RKO (cell line): Measurements from ENCODE around the gene SLC25A30.
"Not testable (repeated sequence)": the region's sequence is repeated elsewhere in the genome, so short reads cannot be mapped to it uniquely, and the experiment has no call there.

Experiments used
- DNase-seq: peaks from one replicate; pipeline ENCODE4 v3.0.0-alpha.2; 2016; ENCODE audit warnings: low spot score

SLC25A30 gene

DNA sequence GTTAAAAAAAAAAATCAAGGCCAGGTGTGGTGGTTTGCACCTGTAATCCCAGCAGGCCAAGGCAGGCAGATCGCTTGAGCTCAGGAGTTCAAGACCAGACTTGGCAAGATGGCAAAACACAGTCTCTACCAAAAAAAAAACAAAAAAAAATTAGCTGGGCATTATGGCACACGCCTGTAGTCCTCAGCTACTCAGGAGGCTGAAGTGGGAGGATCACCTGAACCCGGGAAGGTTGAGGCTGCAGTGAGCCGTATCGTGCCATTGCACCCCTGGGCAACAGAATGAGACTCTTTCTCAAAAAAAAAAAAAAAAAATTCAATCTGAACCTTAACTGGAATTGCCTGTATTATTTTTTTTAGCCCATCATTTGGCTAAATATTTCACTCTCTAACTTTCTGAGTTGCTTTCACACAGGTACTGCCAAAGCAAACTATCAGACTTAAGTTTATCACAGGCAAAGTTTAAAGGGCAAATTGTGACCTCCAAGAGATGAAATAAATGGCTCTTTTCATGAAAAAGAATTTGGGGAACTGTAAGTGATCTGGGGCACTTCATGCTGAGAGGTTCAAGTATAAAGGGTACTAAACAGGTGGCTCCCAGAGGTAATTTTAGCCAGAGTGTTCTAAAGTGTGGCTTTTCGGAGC is 14.7 kb upstream of the SLC25A30 start:
- no peak for DNase-seq

DNA sequence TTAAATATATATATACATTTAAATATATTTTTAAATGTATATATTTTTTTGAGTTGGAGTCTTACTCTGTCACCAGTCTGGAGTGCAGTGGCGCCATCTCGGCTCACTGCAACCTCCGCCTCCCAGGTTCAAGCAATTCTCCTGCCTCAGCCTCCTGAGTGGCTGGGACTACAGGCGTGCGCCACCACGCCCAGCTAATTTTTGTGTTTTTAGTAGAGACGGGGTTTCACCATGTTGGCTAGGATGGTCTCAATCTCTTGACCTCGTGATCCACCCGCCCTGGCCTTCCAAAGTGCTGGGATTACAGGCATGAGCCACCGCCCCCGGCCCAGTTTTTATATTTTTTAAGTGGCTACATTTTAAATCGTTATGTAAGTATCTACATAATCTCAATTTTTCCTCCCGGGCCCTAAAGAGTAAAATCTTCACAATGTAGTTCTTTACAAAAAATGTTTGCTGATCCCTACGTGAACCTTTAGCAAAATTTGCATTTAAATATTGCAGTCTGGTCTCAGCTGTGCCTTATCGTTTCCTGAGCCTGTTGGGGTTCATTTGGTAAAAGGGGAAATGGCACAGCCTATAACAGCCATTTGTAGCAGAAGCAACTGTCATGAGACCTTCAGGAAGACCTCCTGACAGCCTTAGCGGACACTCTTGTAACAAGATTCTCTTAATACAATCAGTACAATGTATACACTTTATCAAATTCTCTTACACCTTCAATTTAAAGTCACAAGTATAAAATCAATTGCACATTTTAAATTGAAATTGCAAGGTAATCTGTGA is 8.1 kb upstream of the SLC25A30 start:
- not testable (repeated sequence) for DNase-seq

- DNase-seq, result no peak
Measured at GRCh38 chr13:45422731-45423292, 4.6 kb upstream of the SLC25A30 start.

GRCh38 chr13:45419945-45420344 is 1.8 kb upstream of the SLC25A30 start:
- DNase-seq, result no peak

DNA sequence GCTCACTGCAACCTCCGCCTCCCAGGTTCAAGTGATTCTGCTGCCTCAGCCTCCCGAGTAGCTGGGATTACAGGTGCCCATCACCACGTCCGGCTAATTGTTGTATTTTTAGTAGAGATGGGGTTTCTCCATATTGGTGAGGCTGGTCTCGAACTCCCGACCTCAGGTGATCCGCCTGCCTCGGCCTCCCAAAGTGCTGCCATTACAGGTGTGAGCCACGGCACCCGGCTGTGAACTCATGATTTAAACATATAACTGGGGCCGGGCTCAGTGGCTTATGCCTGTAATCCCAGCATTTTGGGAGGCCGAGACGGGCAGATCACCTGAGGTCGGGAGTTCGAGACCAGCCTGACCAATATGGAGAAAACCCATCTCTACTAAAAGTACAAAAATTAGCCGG is 1.2 kb upstream of the SLC25A30 start:
- not testable (repeated sequence) for DNase-seq

DNA sequence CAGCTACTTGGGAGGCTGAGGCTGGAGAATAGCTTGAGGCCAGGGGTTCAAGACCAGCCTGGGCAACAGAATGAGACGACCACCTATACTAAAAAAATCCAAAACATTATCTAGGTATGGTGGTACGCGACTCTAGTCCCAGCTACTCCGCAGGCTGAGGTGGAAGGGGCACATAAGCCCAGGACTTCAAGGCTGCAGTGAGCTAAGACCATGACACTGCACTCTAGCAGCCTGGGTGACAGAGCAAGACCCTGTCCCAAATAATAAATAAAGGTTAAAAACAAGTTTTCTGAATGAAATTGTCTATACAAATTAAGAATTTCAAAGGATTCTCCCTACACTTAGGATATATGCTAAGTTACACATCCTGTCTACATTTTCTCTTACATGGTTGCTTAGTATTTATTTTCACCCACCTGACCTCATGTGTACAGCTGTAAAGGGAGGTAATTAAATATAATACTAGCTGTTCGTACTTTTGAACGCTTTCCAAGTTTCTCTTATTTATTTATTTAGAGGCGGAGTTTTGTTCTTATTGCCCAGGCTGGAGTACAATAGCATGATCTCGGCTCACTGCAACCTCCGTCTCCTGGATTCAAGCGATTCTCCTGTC is 1.6 kb downstream of the SLC25A30 start:
- no peak for DNase-seq

DNA sequence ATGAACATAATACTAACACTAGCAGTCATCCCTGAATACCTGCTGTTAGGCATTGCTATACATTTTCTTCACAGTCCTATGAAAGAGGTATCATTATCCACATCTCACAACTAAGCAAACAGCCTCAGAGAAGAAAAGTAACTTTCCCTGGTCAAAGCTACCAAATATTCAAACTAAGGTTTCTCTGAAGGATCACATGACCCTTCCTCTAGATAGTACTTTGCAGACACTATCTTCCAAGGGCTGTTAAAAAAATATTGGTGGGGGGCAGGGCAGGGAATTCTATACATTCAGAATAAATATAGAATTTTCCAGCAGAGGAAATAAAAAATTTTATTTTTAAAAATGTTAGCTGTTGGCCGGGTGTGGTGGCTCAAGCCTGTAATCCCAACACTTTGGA is 3.1 kb downstream of the SLC25A30 start:
- no peak for DNase-seq

DNA sequence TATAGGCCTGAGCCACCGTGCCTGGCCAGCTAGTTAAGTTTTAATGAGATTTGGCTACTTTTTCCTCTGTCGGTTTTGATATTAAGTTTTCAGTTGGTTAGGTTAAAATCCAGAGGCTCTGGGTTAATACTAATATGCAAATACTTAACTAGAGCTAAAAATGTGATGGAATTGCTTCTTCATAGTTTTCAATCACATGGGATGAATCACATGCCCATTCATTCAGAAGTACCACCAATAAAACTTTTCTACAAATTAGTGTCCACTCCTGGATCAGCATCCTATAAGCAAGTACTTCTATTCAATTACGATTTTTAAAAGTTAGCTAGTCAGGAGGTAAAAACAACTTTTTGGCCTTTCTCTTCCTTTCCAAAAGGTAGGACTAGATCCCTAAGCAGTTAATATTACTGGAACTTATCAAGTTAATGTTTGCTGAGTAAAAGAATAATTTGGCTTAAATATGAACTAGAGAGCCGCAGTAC is 4.3 kb downstream of the SLC25A30 start:
- DNase-seq, result no peak

DNA sequence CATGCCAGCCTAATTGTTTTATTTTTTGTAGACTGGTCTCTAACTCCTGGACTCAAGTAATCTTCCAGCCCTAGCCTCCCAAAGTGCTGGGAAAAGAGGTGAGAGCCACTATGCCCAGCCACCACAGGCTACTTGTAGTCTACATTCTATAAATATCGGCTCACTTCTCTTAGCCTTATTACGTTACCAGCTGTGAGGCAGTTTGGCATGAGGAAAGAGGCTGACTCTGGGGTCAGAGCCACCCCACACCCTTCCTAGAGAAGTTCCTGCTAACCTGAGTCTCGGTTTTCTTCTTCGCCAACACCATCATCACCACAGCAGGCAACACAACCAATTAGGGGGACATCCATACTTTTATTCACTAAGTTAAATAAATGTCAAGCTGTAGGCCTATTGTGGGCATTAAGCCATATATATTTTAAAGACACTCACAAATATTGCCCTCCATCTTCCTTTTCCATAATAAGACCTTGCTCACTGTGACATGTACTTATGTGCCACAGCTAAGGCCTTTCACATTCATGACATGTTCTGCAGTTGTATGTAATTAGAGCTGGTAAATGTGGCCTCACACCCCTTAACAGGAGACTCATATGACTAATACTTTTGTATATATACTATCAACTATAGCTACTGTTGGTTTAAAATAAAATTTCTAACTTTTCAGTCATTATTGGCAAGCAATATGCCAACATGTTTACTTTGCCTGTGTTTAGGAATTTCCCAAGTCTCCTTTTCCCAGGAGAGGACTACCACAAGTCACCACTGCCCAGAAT is 5.7 kb downstream of the SLC25A30 start:
- DNase-seq, result no peak

DNA sequence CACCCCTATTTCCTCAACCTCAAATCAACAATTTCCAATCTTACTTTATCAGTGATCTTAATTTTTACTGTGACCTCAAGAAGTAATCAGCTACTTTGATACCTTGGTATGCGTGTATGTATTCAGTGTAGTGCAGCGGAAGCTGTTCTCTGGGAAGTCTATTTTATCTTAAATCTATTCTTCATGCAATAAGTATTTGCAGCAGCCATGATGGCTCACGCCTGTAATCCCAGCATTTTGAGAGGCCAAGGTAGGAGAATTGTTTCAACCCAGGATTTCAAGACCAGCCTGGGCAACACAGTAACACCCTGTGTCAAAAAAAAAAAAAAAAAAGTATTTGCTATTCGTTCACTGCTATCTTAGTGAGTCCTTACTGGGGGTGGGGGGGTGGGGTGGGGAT is 6.5 kb downstream of the SLC25A30 start:
- no peak for DNase-seq

DNA sequence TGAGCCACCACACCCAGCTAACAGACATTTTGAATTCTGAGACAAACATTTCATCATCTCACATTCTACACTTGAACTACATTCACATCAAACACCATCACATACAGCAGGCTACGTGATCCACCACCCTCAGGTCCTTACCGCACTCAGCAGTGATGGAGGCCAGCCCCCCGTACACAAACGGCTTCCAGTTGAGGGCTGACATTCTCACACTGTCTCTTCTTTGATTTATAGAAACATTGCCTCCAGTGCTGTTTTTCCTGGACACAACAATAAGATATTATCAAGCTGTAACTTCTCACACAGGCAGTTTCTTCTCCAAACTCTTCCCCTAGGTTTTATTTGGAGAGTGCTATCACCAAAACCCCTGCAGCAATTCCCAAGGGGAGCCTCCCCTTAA is 7.0 kb downstream of the SLC25A30 start:
- DNase-seq, result no peak

GRCh38 chr13:45410466-45410865 is 7.7 kb downstream of the SLC25A30 start:
- no peak for DNase-seq

DNA sequence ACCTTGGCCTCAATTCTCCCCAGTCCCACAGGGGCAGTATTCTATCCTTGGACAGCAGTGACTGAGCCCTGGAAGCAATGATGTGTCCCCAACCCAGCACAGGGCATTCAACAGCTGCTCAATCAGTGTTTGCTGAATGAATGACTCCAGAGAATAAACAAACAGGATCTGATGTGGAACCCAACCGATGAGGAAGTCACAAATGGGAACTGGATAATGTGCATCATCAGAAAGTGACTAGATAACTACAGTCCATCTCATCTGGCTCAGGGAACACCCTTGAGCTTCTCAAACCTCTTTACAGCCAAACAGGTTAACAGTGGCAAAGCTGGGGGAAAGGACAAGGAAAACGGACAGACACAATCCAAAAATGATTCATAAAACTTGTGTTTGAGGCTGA is 8.2 kb downstream of the SLC25A30 start:
- no peak for DNase-seq

DNA sequence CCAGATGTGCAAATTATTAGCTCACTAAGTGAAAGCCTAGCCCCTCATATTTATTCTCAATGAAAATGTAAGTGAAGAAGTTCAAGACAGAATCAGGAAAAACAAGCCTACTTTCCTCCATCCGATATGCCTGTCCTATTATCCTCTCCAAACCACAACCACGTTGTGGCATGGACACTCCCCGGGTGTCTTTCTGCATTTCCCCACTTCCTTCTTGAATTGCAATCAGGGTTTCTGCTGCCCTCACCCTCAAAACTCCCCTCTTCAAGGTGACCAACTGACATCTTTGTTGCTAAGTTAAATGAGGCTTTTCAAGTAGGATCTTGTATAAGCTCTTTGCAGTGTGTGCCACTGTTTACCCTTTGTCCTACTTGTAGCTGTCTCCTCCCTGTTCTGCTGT is 11.8 kb downstream of the SLC25A30 start:
- DNase-seq, result no peak

GRCh38 chr13:45403081-45403480 is 15.1 kb downstream of the SLC25A30 start:
- no peak for DNase-seq

- no peak for DNase-seq
Measured at GRCh38 chr13:45402641-45403040, 15.5 kb downstream of the SLC25A30 start.

- no peak for DNase-seq
Measured at GRCh38 chr13:45401314-45401713, 16.9 kb downstream of the SLC25A30 start.

DNA sequence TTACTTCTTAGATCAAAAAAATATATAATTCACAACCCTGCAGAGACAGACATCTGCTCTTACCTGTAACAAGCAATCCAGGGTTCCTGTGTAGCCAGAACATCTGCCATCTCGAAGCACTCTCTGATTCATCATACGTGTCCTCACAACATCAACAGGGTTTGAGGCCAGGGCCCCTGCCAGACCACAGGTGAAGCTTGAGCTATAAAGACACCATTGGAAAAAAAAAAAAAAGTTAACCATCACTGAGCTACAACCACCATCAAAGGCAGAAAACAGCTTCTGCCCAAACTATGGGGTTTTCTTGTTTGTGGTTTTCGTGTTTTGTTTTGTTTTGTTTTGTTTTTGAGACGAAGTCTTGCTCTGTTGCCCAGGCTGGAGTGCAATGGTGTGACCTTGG is 19.3 kb downstream of the SLC25A30 start:
- DNase-seq, result no peak

DNA sequence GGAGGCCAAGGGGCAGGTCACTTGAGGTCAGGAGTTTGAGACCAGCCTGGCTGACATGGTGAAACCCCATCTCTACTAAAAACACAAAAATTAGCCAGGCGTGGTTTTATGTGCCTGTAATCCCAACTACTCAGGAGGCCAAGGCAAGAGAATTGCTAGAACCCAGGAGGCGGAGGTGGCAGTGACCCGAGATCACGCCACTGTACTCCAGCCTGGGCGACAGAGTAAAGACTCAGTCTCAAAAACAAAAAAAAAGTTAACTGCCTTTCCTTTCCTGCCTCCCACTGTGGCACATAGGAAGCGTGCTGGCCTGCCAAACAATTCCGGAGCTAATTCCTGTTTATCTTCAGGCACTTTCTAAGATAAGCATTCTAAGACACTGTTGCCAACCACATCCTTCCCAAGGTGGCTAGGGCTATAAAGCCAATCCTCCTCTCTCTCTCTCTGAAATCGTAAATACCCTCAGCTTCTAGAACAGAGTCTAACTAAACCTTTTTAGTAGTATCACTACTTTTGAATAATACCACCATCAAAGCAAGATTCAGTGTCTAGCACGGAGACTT is 21.6 kb downstream of the SLC25A30 start:
- no peak for DNase-seq

GRCh38 chr13:45393941-45394570 is 24.1 kb downstream of the SLC25A30 start:
- DNase-seq, result peak; percentile 71

DNA sequence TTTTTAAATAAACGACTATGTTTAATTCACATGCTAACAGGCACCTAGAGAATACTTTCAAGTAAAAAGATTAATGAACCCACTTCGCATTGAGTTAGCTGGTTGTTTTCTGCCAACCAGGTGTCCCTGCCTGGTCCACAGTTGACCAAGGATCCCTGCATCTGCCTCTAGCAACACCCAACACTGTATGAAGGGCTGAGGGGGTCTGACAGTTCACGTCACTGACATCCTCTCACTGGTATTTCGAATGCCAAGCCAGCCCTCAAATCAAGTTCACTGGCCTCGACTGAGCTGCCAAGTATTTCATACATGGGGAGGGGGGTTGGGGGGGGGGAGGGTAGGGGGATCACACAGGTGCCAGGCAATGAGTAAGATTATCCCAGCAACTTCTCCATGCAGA is 25.4 kb downstream of the SLC25A30 start:
- no peak for DNase-seq
